Measurements from ENCODE around the gene PPP1CA.

The PPP1CA gene

DNA sequence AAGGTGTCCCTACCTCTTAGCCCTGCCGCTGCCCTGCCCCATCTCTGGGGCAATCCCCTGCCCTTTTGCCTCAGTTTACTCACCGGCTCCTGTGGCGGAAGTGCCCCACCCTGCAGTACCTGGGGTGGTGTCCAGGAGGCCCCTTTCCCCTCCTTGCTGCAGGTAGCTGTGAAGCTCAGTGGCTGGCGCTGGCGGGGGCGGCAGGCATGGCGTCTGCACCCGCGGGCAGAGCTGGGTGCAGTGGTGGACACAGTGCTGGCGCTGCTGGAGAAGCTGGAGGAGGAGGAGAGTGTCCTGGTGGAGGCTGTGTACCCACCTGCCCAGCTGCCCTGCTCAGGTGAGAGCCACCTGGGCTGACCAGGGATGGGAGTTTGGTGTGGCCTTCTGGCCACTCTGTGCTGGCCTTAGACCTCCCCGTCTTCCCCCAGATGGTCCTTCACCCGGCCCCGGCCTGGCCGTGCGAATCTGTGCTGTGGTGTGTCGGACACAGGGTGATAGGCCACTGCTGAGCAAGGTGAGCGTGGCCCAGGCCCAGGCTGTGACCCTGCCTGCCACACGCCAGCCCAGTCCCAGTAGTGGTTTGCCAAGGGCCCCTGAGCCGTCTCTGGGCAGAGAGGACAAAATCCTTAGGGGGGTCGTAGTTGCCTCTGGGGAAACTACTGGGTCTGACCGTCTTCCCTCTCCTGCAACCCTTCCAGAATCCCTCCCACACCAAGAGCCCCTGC is 17.8 kb upstream of the PPP1CA start:
- peaks cover 3% of the 10 kb centered on the region; the same call in 1 of the 2 replicates for H3F3A ChIP-seq (ENCODE audit: control insufficient read depth, insufficient read depth)
- TF ChIP-seq EZH2phosphoT487 (IDR thresholded peaks at IDR 0.05; ENCODE audit: borderline replicate concordance, low read length), result no peak
- TF ChIP-seq, protein P1, sequence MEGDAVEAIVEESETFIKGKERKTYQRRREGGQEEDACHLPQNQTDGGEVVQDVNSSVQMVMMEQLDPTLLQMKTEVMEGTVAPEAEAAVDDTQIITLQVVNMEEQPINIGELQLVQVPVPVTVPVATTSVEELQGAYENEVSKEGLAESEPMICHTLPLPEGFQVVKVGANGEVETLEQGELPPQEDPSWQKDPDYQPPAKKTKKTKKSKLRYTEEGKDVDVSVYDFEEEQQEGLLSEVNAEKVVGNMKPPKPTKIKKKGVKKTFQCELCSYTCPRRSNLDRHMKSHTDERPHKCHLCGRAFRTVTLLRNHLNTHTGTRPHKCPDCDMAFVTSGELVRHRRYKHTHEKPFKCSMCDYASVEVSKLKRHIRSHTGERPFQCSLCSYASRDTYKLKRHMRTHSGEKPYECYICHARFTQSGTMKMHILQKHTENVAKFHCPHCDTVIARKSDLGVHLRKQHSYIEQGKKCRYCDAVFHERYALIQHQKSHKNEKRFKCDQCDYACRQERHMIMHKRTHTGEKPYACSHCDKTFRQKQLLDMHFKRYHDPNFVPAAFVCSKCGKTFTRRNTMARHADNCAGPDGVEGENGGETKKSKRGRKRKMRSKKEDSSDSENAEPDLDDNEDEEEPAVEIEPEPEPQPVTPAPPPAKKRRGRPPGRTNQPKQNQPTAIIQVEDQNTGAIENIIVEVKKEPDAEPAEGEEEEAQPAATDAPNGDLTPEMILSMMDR (IDR thresholded peaks at IDR 0.05; ENCODE audit: low read depth, low read length, poor library complexity, severe bottlenecking), result no peak
- H3K79me2 ChIP-seq (ENCODE audit: control insufficient read depth, low read length), result no peaks in the 10 kb centered on the region
- H3K27ac ChIP-seq (ENCODE audit: low read depth, low read length), result no peak overlapping the region
- peaks cover 6% of the 10 kb centered on the region for H3K27me3 ChIP-seq (ENCODE audit: control insufficient read depth, low read length)
- peak overlapping the region; percentile 73 for H3K4me2 ChIP-seq (ENCODE audit: low read length)
- no peaks in the 10 kb centered on the region for H3K9me3 ChIP-seq (ENCODE audit: control insufficient read depth, insufficient read depth, low read length)
- peaks cover 58% of the 10 kb centered on the region for H3K4me1 ChIP-seq (ENCODE audit: control insufficient read depth, low read length)
- no peaks in the 10 kb centered on the region for H3K9me2 ChIP-seq (replicated peaks; ENCODE audit: control insufficient read depth, low read length)
- H3K4me3 ChIP-seq (ENCODE audit: low read length), result peak overlapping the region; percentile 18; the same call in 1 of the 2 replicates
- no peaks in the 10 kb centered on the region for H4K20me1 ChIP-seq (ENCODE audit: control insufficient read depth, insufficient read depth, low read depth, low read length)
- no peaks in the 10 kb centered on the region for H3K36me3 ChIP-seq (ENCODE audit: control insufficient read depth, low read length)

- Histone ChIP-seq H3K27ac (ENCODE audit: low read depth, low read length) (no peak overlapping the region), H3K4me3 (ENCODE audit: low read length) (peak overlapping the region; percentile 18; the same call in 1 of the 2 replicates), H3K4me1 (ENCODE audit: control insufficient read depth, low read length) (peaks cover 58% of the 10 kb centered on the region)
Measured at GRCh38 chr11:67418476-67419281, 17.0 kb upstream of the PPP1CA start.

GRCh38 chr11:67417425-67417824 is 15.8 kb upstream of the PPP1CA start:
- H3K27me3 ChIP-seq (ENCODE audit: control insufficient read depth, low read length), result peaks cover 6% of the 10 kb centered on the region
- peaks cover 68% of the 10 kb centered on the region for H3K4me1 ChIP-seq (ENCODE audit: control insufficient read depth, low read length)
- H3K36me3 ChIP-seq (ENCODE audit: control insufficient read depth, low read length), result no peaks in the 10 kb centered on the region
- no peak overlapping the region for H3K4me3 ChIP-seq (ENCODE audit: low read length)
- H3K79me2 ChIP-seq (ENCODE audit: control insufficient read depth, low read length), result no peaks in the 10 kb centered on the region
- no peak overlapping the region for H3K27ac ChIP-seq (ENCODE audit: low read depth, low read length)
- no peaks in the 10 kb centered on the region for H4K20me1 ChIP-seq (ENCODE audit: control insufficient read depth, insufficient read depth, low read depth, low read length)
- no peaks in the 10 kb centered on the region for H3K9me2 ChIP-seq (replicated peaks; ENCODE audit: control insufficient read depth, low read length)
- peaks cover 3% of the 10 kb centered on the region; the same call in 1 of the 2 replicates for H3F3A ChIP-seq (ENCODE audit: control insufficient read depth, insufficient read depth)
- no peaks in the 10 kb centered on the region for H3K9me3 ChIP-seq (ENCODE audit: control insufficient read depth, insufficient read depth, low read length)
- TF ChIP-seq EZH2phosphoT487 (IDR thresholded peaks at IDR 0.05; ENCODE audit: borderline replicate concordance, low read length), result no peak
- TF ChIP-seq, protein P1 (IDR thresholded peaks at IDR 0.05; ENCODE audit: low read depth, low read length, poor library complexity, severe bottlenecking), result no peak
- peak overlapping the region; percentile 31 for H3K4me2 ChIP-seq (ENCODE audit: low read length)

More at GRCh38 chr11:67418476-67419281, 17.0 kb upstream of the PPP1CA start:
- Histone ChIP-seq H3K36me3 (ENCODE audit: control insufficient read depth, low read length) (no peaks in the 10 kb centered on the region), H3K27me3 (ENCODE audit: control insufficient read depth, low read length) (peaks cover 6% of the 10 kb centered on the region), H3K4me2 (ENCODE audit: low read length) (peak overlapping the region; percentile 73), H3F3A (ENCODE audit: control insufficient read depth, insufficient read depth) (peaks cover 3% of the 10 kb centered on the region; the same call in 1 of the 2 replicates), H3K79me2 (ENCODE audit: control insufficient read depth, low read length) (no peaks in the 10 kb centered on the region), H3K9me3 (ENCODE audit: control insufficient read depth, insufficient read depth, low read length) (no peaks in the 10 kb centered on the region), H4K20me1 (ENCODE audit: control insufficient read depth, insufficient read depth, low read depth, low read length) (no peaks in the 10 kb centered on the region), H3K9me2 (replicated peaks; ENCODE audit: control insufficient read depth, low read length) (no peaks in the 10 kb centered on the region)
- TF ChIP-seq, protein P1 (IDR thresholded peaks at IDR 0.05; ENCODE audit: low read depth, low read length, poor library complexity, severe bottlenecking), result no peak
- TF ChIP-seq EZH2phosphoT487 (IDR thresholded peaks at IDR 0.05; ENCODE audit: borderline replicate concordance, low read length), result no peak

Data from DOHH2 (cell line).